CMK (cell line): ENCODE results near the gene GPC6.

Experiments used
- DNase-seq: peaks from one replicate; pipeline ENCODE4 v3.0.0-alpha.2; 2010; ENCODE audit warnings: low read depth

The GPC6 gene

GRCh38 chr13:93231867-93232266 is 5.3 kb downstream of the GPC6 start:
- no peak for DNase-seq

- no peak for DNase-seq
Observed at GRCh38 chr13:93233997-93234416, 7.4 kb downstream of the GPC6 start.

- no peak for DNase-seq
Observed at GRCh38 chr13:93234459-93234858, 7.9 kb downstream of the GPC6 start.

GRCh38 chr13:93235258-93236015 is 8.8 kb downstream of the GPC6 start:
- no peak for DNase-seq

GRCh38 chr13:93238711-93239110 is 12.1 kb downstream of the GPC6 start:
- no peak for DNase-seq

GRCh38 chr13:93243375-93244063 is 16.9 kb downstream of the GPC6 start:
- no peak for DNase-seq

- DNase-seq, result no peak
Observed at GRCh38 chr13:93244141-93244917, 17.7 kb downstream of the GPC6 start.

- DNase-seq, result no peak
Observed at GRCh38 chr13:93244918-93245280, 18.3 kb downstream of the GPC6 start.

GRCh38 chr13:93246069-93246468 is 19.5 kb downstream of the GPC6 start:
- DNase-seq, result no peak

- no peak for DNase-seq
Observed at GRCh38 chr13:93248627-93249047, 22.0 kb downstream of the GPC6 start.

GRCh38 chr13:93249364-93250306 is 23.0 kb downstream of the GPC6 start:
- DNase-seq, result no peak

GRCh38 chr13:93254775-93255174 is 28.2 kb downstream of the GPC6 start:
- no peak for DNase-seq

GRCh38 chr13:93256998-93257397 is 30.4 kb downstream of the GPC6 start:
- no peak for DNase-seq

- DNase-seq, result no peak
Observed at GRCh38 chr13:93259527-93260080, 33.0 kb downstream of the GPC6 start.

- DNase-seq, result no peak
Observed at GRCh38 chr13:93260591-93260990, 34.0 kb downstream of the GPC6 start.

- no peak for DNase-seq
Observed at GRCh38 chr13:93262729-93263345, 36.2 kb downstream of the GPC6 start.

- DNase-seq, result no peak
Observed at GRCh38 chr13:93264876-93265275, 38.3 kb downstream of the GPC6 start.

GRCh38 chr13:93265800-93266199 is 39.2 kb downstream of the GPC6 start:
- no peak for DNase-seq

- no peak for DNase-seq
Observed at GRCh38 chr13:93266681-93267080, 40.1 kb downstream of the GPC6 start.

- no peak for DNase-seq
Observed at GRCh38 chr13:93268327-93269028, 41.9 kb downstream of the GPC6 start.
